Stimulated activated CD4-positive, alpha-beta T cell treated with anti-CD3 and anti-CD28 coated beads, Interleukin-1b, Interleukin-23, amount 100 ng/mL, for 4 hours (primary cell): ENCODE measurements around the gene LPCAT1.
"Not testable (repeated sequence)": the region's sequence is repeated elsewhere in the genome, so short reads cannot be mapped to it uniquely, and the experiment has no call there.

Experiments used
- DNase-seq, 2 donors: peaks; one replicate each; pipeline ENCODE4 v3.0.0-alpha.2; 2020; ENCODE audit warnings: low read depth in 2 of 2

Gene LPCAT1

DNA sequence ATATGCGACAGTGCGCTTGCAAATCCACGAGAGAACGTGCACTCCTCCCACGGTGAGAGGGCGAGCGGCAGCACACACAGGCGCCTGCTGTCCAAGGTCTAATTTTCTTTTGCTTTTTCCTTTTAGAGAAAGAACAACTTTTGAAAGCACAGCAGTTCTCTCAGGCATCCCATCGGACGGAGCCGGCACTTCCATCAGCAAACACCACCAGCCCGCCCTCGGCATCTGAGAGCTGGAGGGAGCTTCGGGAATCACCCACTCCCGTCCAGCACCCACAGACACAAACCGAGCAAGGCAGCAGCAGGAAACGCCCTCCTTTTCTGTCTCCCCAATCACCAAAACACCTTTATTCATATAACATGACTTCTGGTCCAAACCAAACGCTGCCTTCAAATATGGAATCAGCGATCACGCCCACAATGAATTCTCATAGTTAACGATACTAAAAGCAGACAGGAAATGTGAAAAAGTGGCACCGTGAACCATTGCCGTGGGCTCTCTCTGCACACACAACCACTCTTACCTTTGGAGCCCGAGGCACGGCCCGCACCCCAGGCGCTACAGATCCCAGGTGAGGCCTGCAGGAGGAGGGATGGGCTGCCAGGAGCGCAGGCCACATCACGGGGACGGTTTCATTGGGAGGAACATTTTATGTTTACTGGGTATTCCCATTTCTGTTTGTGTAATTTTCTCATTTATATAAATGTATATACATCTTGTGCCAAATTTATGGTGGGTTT, 14.2 kb downstream of the LPCAT1 start:
- no peak for DNase-seq

DNA sequence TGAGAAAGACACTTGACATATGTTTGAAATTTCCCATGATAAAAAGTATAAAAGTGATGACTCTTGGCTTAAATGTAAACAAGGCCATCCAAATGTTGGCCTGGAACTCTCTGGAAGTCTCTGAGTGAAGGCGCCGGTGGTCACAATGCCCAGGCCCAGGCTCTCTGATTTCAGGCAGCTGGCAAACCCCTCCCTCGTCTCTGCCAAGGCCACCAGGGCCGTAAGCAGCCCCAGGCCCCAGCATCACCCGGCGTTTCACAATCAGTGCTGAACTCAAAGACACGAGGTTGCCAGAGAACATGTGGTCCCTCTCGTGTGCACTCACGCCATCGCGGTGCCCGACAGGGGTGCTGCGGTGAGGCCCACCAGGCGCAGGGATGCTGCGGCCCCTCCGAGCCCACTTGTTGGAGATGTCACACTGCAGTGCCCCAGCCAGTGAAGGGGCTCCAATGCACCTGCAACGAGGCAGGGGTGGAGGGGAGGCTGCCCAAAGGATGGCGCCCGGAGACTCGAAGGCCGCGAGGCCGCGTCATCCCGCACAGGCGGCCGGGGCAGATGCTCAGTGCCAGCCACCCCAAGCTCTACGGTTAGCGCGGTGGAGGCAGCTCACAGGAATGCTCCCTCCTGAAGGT, 15.0 kb downstream of the LPCAT1 start:
- no peak for DNase-seq

DNA sequence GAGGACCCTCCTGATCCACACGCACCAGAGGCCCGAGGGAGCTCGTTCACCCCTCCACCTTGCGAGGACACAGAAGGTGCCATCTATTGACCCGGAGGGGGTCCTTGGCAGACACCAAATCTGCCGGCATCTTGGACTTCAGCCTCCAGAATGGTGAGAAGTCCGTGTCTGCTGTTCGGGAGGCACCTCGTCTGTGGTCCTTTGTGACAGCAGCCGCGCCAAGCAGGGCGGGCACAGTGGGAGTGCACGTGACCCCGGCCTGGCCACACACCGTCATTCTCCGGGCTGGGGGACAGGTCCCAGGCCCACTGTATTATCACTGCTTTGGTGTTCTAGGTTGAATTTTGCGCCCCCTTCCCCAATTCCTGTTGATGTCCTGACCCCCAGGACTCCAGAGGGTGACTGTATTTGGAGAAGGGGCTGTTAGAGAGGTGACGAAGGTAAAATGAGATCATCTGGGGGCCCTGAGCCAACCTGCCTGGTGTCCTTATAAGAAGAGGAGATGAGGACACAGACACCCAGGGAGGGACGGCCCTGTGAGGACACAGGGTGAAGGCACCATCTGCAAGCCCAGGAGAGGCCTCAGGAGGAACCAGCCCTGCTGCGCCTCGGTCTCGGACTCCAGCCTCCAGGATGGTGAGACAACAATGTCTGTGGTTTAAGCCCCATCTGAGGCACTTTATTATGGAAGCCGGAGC, 15.7 kb downstream of the LPCAT1 start:
- DNase-seq: no peak

DNA sequence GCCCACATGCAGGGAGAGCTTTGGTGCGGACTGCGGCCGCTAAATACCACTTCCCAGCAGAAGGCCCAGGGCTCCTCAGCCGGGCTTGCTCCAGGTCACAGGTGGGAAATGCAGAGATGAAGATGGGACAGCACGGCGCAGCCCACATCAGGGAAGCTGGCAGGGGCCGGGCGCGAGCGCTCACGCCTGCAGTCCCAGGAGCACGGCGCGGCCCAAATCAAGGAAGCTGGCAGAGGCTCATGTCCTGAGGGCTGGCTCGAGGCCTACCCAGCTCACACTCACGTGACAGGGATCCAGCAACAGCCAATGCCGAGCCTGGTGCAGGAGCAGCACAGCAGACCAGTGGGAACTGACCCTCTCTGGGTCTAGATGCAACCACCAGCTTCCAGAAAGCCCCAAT, 16.3 kb downstream of the LPCAT1 start:
- no peak for DNase-seq

DNA sequence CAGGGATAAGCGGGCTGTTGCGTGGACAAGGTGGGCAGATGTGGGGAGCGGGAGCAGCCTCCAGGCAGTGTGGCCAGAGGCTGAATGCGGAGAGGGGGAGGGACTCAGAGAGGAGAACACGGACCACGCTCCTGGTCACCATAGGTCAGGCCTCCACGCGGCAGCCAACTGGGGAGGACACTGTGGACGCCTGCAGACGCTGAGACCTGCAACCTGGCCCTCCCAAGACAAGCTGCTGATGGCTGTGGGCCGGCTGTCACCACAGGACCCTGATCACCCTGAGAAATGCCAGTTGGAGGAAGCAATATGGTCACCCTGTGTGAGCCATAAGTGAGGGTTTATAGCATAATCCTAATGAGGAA, 16.8 kb downstream of the LPCAT1 start:
- no peak for DNase-seq

DNA sequence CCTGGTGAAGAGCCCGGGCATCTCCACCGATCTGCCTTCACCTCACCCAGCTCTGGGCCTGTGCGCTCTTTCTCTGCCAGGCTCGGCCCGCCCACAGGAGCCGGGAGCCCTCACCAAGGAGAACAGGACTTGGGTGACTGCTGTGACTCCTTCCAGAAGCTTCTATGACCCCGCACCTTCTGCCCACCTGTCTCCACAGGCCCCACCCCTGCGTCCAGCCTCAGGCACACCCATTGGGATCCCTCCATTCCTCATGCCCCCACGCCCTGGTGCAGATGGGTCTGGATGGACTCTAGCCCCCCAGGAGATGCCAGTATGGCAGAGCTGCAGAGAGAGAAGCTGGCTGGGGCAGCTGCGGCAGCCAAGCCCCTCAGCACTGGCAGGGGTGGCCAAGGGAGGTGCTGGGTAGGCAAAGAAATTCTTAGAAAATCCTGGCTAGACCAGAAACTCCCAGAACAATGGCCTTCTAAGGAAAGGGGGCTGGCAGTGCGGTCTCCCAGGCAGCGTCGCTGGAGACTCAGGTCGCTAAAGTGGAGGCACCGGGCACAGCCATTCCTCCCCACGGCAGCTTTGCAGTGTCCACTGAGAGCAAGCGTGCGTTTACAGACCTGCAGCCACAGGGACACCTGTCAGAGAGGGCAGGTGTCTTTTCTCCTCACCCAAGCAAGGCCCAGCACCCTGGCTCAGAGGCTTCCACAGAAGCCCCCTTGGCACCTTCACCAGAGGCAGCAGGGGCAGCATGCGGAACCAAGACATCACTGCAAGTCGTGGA, 17.3 kb downstream of the LPCAT1 start:
- DNase-seq: no peak

DNA sequence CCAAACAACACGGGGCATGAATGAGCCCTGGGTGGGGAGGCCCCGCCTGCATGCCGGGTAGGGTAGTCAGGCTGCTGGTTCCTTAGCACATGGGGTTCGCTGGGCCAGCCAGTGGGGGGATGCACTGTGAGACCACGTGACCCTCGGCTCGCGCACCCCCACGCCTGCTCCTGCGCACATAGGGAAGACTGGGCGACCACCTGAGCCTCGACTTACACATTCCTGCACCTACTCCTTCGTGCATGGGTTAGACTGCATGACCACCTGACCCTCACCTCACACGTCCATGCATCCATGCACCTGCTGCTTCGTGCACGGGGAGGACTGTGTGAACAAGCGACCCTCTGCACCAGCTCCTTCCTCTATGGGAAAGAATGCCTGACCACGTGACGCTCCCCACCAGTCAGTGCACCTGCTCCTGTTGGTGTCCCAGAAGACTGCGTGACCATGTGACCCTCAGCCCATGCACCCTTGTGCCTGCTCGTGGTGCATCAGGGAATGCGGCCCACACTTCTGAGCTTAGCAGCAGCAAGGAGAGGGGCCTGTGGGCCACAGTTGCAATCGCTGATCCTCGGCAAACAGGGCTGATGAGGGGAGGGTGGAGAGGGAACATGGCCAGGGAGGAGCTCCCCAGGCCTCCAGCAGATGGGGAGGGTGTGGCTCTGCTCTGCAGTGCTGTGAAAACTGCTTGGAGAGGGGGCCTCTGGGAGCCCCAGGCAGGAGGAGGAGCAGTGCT, 18.1 kb downstream of the LPCAT1 start:
- no peak for DNase-seq

DNA sequence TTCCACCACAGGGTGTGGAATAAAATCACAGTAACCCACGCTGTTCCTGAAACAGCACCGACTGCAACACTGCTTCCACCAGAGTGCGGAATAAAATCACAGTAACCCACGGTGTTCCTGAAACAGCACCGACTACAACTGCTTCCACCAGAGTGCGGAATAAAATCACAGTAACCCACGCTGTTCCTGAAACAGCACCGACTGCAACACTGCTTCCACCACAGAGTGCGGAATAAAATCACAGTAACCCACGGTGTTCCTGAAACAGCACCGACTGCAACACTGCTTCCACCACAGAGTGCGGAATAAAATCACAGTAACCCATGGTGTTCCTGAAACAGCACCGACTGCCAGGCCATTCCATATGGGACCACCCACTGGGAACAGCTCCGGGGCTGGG, 18.7 kb downstream of the LPCAT1 start:
- DNase-seq: not testable (repeated sequence)

- DNase-seq: no peak
Measured at GRCh38 chr5:1504617-1505016, 19.1 kb downstream of the LPCAT1 start.

- no peak for DNase-seq
Measured at GRCh38 chr5:1504069-1504595, 19.6 kb downstream of the LPCAT1 start.

- DNase-seq: no peak
Measured at GRCh38 chr5:1503241-1504068, 20.3 kb downstream of the LPCAT1 start.

GRCh38 chr5:1502737-1503120, 21.0 kb downstream of the LPCAT1 start:
- no peak for DNase-seq

DNA sequence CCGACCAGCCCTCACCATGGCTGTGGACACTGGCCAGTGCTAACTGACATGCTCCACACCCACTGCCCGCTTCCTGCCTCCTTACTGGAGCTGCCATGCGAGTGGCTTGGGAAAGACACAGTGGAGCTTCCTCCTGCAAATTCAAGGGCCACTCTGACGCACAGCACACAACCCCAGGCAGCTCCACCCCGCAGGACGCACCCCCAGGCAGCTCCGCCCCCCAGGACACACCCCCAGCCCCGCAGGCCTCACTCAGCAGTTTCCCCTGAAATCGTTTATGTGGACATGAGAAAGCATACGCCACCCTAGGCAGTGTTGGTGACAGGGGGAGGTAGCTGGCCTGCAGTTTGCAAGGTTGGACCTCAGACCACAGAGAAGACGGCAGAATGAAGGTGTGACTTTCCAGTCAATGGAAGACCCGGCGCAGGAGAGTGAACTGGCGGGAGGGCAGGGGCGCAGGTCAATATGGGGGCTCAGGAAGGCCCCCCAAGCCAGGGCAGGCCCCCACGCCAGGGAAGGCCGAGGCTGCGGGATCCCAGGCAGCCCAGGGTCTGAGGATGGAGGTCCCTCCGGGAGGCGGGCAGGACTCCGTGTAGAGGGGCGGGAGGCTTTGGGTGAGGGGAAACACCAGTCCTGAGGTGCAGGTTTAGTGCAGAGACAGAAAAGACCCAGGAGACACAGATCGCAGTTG, 21.6 kb downstream of the LPCAT1 start:
- DNase-seq: no peak

DNA sequence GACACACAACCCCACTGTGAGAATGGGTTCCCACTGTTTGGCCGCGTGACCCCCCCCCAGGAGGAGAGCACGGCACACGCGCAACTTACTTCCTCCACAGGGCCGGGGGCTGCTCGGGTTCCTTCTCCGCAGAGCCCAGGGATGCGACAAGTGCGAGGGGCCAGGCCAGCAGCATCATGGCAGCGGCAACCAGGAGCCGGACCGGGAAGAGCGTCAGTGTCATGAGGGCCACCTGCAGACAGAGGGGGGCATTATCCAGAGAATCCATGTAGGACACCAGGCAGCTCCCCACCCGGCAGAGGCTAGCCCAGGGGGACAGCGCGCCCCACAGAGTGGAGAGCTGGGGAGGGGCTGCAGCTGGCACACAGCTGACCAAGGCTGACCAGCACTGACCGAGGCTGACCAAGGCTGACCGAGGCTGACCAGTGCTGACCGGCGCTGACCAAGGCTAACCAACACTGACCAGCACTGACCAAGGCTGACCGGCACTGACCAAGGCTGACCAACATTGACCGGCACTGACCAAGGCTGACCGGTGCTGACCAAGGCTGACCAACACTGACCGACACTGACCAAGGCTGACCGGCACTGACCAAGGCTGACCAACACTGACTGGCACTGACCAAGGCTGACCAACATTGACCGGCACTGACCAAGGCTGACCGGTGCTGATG, 22.3 kb downstream of the LPCAT1 start:
- DNase-seq: no peak

DNA sequence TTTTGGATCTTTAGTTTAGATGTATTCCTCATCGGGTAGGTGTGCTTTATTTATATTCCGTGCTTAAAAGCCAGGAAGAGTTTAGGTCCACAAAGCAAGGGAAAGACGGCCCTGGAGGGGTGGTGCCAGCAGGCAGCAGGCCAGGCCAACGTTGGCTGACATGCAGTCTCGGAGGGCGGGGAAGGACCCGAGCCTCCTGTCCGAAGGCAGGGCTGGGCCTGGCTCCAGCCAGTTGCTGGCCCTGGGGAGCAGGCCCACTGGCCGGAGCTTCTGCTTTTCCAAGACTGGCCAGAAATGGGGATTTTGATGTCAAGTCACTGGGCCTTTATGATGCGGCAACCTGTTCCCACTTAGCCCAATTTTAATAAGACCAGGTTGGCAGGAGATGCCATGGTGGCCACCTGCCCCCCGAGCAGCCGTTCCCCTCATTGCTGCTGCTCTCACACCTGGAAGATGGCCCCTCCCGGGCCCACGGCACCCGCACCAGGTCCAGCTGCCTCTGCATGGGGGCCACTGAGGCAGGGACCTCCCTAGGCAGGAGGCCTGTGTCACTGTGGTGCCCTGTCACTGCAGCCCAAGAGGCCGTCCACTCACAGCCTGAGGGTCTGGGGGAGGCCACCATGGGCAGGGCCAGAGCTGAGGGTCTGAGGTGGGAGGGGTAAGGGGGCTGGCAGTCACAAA, 23.2 kb downstream of the LPCAT1 start:
- DNase-seq: no peak

GRCh38 chr5:1499851-1500250, 23.9 kb downstream of the LPCAT1 start:
- DNase-seq: no peak

DNA sequence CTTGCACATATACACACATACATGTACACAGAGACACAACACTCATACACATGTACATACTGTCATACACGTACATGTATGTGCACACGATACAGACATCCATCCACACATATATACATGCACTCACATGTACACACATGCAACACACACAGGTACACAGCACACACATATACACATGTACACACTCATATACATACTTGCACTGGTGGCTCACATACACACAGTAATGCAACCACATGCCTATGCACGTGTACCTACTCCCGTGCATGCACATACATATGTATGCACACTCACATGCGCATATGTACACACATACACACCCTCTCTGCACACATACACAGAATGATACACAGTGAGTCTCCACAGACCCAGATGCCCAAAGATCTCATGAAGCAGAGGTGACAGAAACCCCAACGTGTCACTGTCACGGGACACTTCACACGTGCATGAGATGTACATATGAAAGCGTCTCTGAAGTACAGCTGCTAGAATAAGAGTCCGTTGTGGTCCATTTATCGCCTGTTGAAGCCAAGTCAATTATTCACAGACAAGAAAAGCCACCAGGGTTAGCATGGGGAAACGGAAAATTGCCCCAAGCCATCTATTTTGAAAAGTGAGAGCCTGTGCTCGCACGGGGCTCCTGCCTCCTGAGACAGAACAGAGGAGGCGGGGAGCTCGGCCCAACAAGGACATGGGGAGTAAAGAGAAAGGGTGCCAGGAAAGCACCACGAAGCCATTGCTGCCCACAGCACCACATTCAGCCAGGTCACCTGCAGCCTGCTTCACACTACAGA, 24.9 kb downstream of the LPCAT1 start:
- DNase-seq: no peak
